Measurements from ENCODE around the gene CDK5RAP1. TPM values are rescaled to one million over a fixed set of nuclear protein-coding genes. Genes with fewer than 3 reads are reported as not detected.

CDK5RAP1 gene
- polyA plus RNA-seq, 2 of the 4 experiments (the other 2 are of a cell fraction) = 39.6 to 39.7 TPM

- FAIRE-seq = no peak
These were observed 41.7 kb upstream of the CDK5RAP1 start for GRCh38 chr20:33443006-33443511.

GRCh38 chr20:33442136-33443005 lies 41.1 kb upstream of the CDK5RAP1 start:
- peaks cover 5% of the 10 kb centered on the region; the same call in 2 of the 3 replicates for H3K4me1 ChIP-seq
- ChIA-PET POLR2A (no interaction called here), CTCF (interaction anchor here (0.9 to 2.2 kb wide), 4 partner anchors 10 to 48 kb away, joined by 3 to 6 read pairs (median 4); no protein-coding TSS in a partner anchor)
- no peaks in the 10 kb centered on the region for H3K9me3 ChIP-seq
- 81% methylated on average over 9 of the region's 9 CpGs for WGBS (ENCODE audit: missing lambda C conversion rate)
- FAIRE-seq (no peak), ATAC-seq (no peak), DNase-seq (ENCODE audit: low read depth in 1 of 2, low spot score in 1 of 2) (no peak)
- TF ChIP-seq BHLHE40 (IDR thresholded peaks at IDR 0.05; ENCODE audit: low read depth, low read length) = no peak
- TF ChIP-seq TP53 (CRISPR knock-in tag; IDR thresholded peaks at IDR 0.05) = no peak
- no peak for TF ChIP-seq HOXB13 (CRISPR knock-in tag; IDR thresholded peaks at IDR 0.05; ENCODE audit: low read depth)
- TF ChIP-seq RAD21 (conservative IDR thresholded peaks at IDR 0.05 in 1 of 2, IDR thresholded peaks at IDR 0.05 in 1 of 2) = no peak
- TF ChIP-seq NPAS2 (CRISPR knock-in tag; IDR thresholded peaks at IDR 0.05; ENCODE audit: borderline replicate concordance) = no peak
- TF ChIP-seq GATA3 (IDR thresholded peaks at IDR 0.05; ENCODE audit: borderline replicate concordance) = no peak
- no peak for TF ChIP-seq BCL3 (IDR thresholded peaks at IDR 0.05)
- TF ChIP-seq REST (IDR thresholded peaks at IDR 0.05) = no peak
- TF ChIP-seq RARB (CRISPR knock-in tag; IDR thresholded peaks at IDR 0.05) = no peak
- no peak for TF ChIP-seq POLR2AphosphoS2 (conservative IDR thresholded peaks at IDR 0.05; ENCODE audit: low read length)
- no peak for TF ChIP-seq ZFP36 (IDR thresholded peaks at IDR 0.05; ENCODE audit: borderline replicate concordance, partially characterized antibody)
- no peak for TF ChIP-seq NR3C1 (IDR thresholded peaks at IDR 0.05)
- no peak for TF ChIP-seq CTCF (IDR thresholded peaks at IDR 0.05)
- no peak for TF ChIP-seq FOSL2 (IDR thresholded peaks at IDR 0.05)
- TF ChIP-seq FOSL2 (CRISPR knock-in tag; IDR thresholded peaks at IDR 0.05) = no peak
- peak overlapping the region; percentile 78 for H3K4me2 ChIP-seq
- peak overlapping the region; percentile 83 for H3K4me3 ChIP-seq
- peak overlapping the region in 1 of 2 experiments; percentile 89; a peak in 3 of 6 replicates for H3K27ac ChIP-seq

More at GRCh38 chr20:33443006-33443511, 41.7 kb upstream of the CDK5RAP1 start:
- Histone ChIP-seq H3K27ac (peak overlapping the region; percentile 72 to 89), H3K4me2 (peak overlapping the region; percentile 78), H3K9me3 (no peaks in the 10 kb centered on the region), H3K4me1 (peaks cover 5% of the 10 kb centered on the region; the same call in 2 of the 3 replicates), H3K4me3 (peak overlapping the region; percentile 83)
- TF ChIP-seq MAX (IDR thresholded peaks at IDR 0.05) (0 out of 2 replicates have a peak, but pooled peaks have one; percentile 24), HDAC2 (IDR thresholded peaks at IDR 0.05) (no peak)
- WGBS (ENCODE audit: missing lambda C conversion rate) = 24% methylated on average over 3 of the region's 45 CpGs
- ChIA-PET POLR2A (interaction anchor here (1.9 kb wide), 1 partner anchor 46 kb away, joined by 10 read pairs; the partner anchor contains the start of gene CBFA2T2), CTCF (interaction anchor here (0.6 to 2.2 kb wide), 5 partner anchors 10 to 210 kb away, joined by 3 to 6 read pairs (median 4); no protein-coding TSS in a partner anchor)
- DNase-seq (ENCODE audit: low read depth in 1 of 2, low spot score in 1 of 2) (peak in 1 of 2 experiments; percentile 17), ATAC-seq (peak; percentile 2 to 32; a peak in 2 of 6 replicates)
